WTC11 (cell line): ENCODE measurements around the gene KLLN. TPM values are rescaled to one million over a fixed set of nuclear protein-coding genes. Genes with fewer than 3 reads are reported as not detected.
A peak's percentile ranks its signal among the peaks of the same experiment; 100 is the strongest.
"Not testable (repeated sequence)": the region's sequence is repeated elsewhere in the genome, so short reads cannot be mapped to it uniquely, and the experiment has no call there.

ENCODE experiments used
- ATAC-seq: fragments of 200-7000 bp; cut with Tn5 transposase; 2 replicates; pipeline ENCODE4 v1.10.0; 2021; ENCODE audit warnings: mild to moderate bottlenecking, moderate library complexity
- CTCF ChIA-PET: fragments of 300-600 bp; sonication (Branson Sonifier 250); formaldehyde crosslinking; loops from one replicate; lab custom pipeline; 2021; ENCODE audit warnings: antibody characterized with exemption; lab: Charles Lee
- POLR2A ChIA-PET: fragments of 350-600 bp; sonication (Branson Sonifier 250); formaldehyde crosslinking; loops from one replicate; lab custom pipeline; 2021; ENCODE audit warnings: antibody characterized with exemption; lab: Charles Lee
- DNase-seq: peaks from one replicate; pipeline ENCODE4 v3.0.0; 2021; ENCODE audit warnings: low spot score
- H3K27ac Mint-ChIP-seq: 2 replicates; pipeline ENCODE4 v1.8.0; 2021; ENCODE audit warnings: mixed read lengths
- H3K27me3 Mint-ChIP-seq: 2 replicates; pipeline ENCODE4 v1.8.0; 2021; ENCODE audit warnings: low read depth, mild to moderate bottlenecking, moderate library complexity, mixed read lengths
- H3K36me3 Mint-ChIP-seq: 2 replicates; pipeline ENCODE4 v1.8.0; 2021; ENCODE audit warnings: mixed read lengths
- H3K4me1 Mint-ChIP-seq: 2 replicates; pipeline ENCODE4 v1.8.0; 2022; ENCODE audit warnings: mixed read lengths
- H3K4me3 Mint-ChIP-seq: 2 replicates; pipeline ENCODE4 v1.8.0; 2021; ENCODE audit warnings: mild to moderate bottlenecking, moderate library complexity, mixed read lengths
- H3K9me3 Mint-ChIP-seq: 2 replicates; pipeline ENCODE4 v1.8.0; 2021; ENCODE audit warnings: mixed read lengths
- ATF1 ChIP-seq: sonication (generic); formaldehyde crosslinking; IDR thresholded peaks from 2 replicates; pipeline ENCODE4 v1.8.1; 2023; ENCODE audit warnings: mild to moderate bottlenecking, moderate library complexity, missing genetic modification reagents
- GRHL2 ChIP-seq: fragments of 250-450 bp; sonication (Bioruptor Pico); IDR thresholded peaks from 2 replicates; pipeline ENCODE4 v1.8.0; 2022; ENCODE audit warnings: mild to moderate bottlenecking, moderate library complexity; ENCODE audit not compliant: insufficient replicate concordance, severe bottlenecking
- JAZF1 ChIP-seq: fragments of 250-450 bp; sonication (Bioruptor Pico); IDR thresholded peaks from 2 replicates; pipeline ENCODE4 v1.9.0; 2021; ENCODE audit warnings: moderate library complexity, mild to moderate bottlenecking, inconsistent platforms
- MXD4 ChIP-seq: fragments of 250-450 bp; sonication (Bioruptor Pico); IDR thresholded peaks from 2 replicates; pipeline ENCODE4 v1.8.0; 2021; ENCODE audit warnings: mild to moderate bottlenecking, moderate library complexity, borderline replicate concordance
- NR1H2 ChIP-seq: sonication (generic); formaldehyde crosslinking; IDR thresholded peaks from 2 replicates; pipeline ENCODE4 v1.9.0; 2021; ENCODE audit warnings: mild to moderate bottlenecking, moderate library complexity, missing genetic modification reagents
- OVOL2 ChIP-seq: fragments of 250-450 bp; sonication (Bioruptor Pico); IDR thresholded peaks from 2 replicates; pipeline ENCODE4 v1.9.0; 2021; ENCODE audit warnings: mild to moderate bottlenecking, borderline replicate concordance
- PRRX2 ChIP-seq: fragments of 250-450 bp; sonication (Bioruptor Pico); IDR thresholded peaks from 2 replicates; pipeline ENCODE4 v1.8.0; 2021; ENCODE audit warnings: mild to moderate bottlenecking
- SOX15 ChIP-seq: fragments of 250-450 bp; sonication (Bioruptor Pico); IDR thresholded peaks from 2 replicates; pipeline ENCODE4 v1.9.0; 2021; ENCODE audit warnings: mild to moderate bottlenecking
- TEAD1 ChIP-seq: sonication (generic); formaldehyde crosslinking; IDR thresholded peaks from 2 replicates; pipeline ENCODE4 v1.8.0; 2022; ENCODE audit warnings: mild to moderate bottlenecking, missing genetic modification reagents
- TEAD4 ChIP-seq: sonication (generic); formaldehyde crosslinking; IDR thresholded peaks from 2 replicates; pipeline ENCODE4 v1.8.0; 2022; ENCODE audit warnings: mild to moderate bottlenecking, missing genetic modification reagents
- ZBTB21 ChIP-seq: sonication (generic); formaldehyde crosslinking; IDR thresholded peaks from 2 replicates; pipeline ENCODE4 v1.8.1; 2023; ENCODE audit warnings: mild to moderate bottlenecking, missing genetic modification reagents, borderline replicate concordance
- ZNF121 ChIP-seq: sonication (generic); formaldehyde crosslinking; IDR thresholded peaks from 2 replicates; pipeline ENCODE4 v1.8.0; 2023; ENCODE audit warnings: missing genetic modification reagents
- ZNF138 ChIP-seq: sonication (generic); formaldehyde crosslinking; conservative IDR thresholded peaks from 2 replicates; pipeline ENCODE4 v1.8.1; 2022; ENCODE audit warnings: mild to moderate bottlenecking, moderate library complexity, missing genetic modification reagents
- ZNF317 ChIP-seq: sonication (generic); formaldehyde crosslinking; IDR thresholded peaks from 2 replicates; pipeline ENCODE4 v1.8.1; 2023; ENCODE audit warnings: low read depth, mild to moderate bottlenecking, moderate library complexity, missing genetic modification reagents, borderline replicate concordance
- ZNF396 ChIP-seq: fragments of 250-450 bp; sonication (Bioruptor Pico); IDR thresholded peaks from 2 replicates; pipeline ENCODE4 v1.8.0; 2021; ENCODE audit warnings: mild to moderate bottlenecking, moderate library complexity, borderline replicate concordance
- ZNF416 ChIP-seq: fragments of 250-450 bp; sonication (Bioruptor Pico); IDR thresholded peaks from 2 replicates; pipeline ENCODE4 v1.9.0; 2021; ENCODE audit warnings: mild to moderate bottlenecking, inconsistent platforms
- total RNA-seq: library from RNA; stranded (reverse); gene quantifications from 3 replicates; pipeline ENCODE4 v1.2.3, GENCODE V29; 2021
- TF ChIP-seq, protein P1 (sequence below): sonication (generic); formaldehyde crosslinking; IDR thresholded peaks from 2 replicates; pipeline ENCODE4 v1.8.1; 2023; ENCODE audit warnings: mild to moderate bottlenecking, missing genetic modification reagents, moderate library complexity
- TF ChIP-seq, protein P2 (sequence below): sonication (generic); formaldehyde crosslinking; IDR thresholded peaks from 2 replicates; pipeline ENCODE4 v1.8.1; 2023; ENCODE audit warnings: mild to moderate bottlenecking, missing genetic modification reagents
- TF ChIP-seq, protein P3 (sequence below): fragments of 250-450 bp; sonication (Bioruptor Pico); IDR thresholded peaks from 2 replicates; pipeline ENCODE4 v1.9.0; 2021; ENCODE audit warnings: moderate library complexity, mild to moderate bottlenecking, inconsistent platforms, borderline replicate concordance
- TF ChIP-seq, protein P4 (sequence below): sonication (generic); formaldehyde crosslinking; IDR thresholded peaks from 2 replicates; pipeline ENCODE4 v1.8.1; 2022; ENCODE audit warnings: mild to moderate bottlenecking, moderate library complexity, missing genetic modification reagents
- TF ChIP-seq, protein P5 (sequence below): sonication (generic); formaldehyde crosslinking; IDR thresholded peaks from 2 replicates; pipeline ENCODE4 v1.8.1; 2023; ENCODE audit warnings: mild to moderate bottlenecking, missing genetic modification reagents
- TF ChIP-seq, protein P6 (sequence below): sonication (generic); formaldehyde crosslinking; IDR thresholded peaks from 2 replicates; pipeline ENCODE4 v1.8.0; 2022; ENCODE audit warnings: mild to moderate bottlenecking, missing genetic modification reagents
- TF ChIP-seq, protein P7 (sequence below): sonication (generic); formaldehyde crosslinking; conservative IDR thresholded peaks from 2 replicates; pipeline ENCODE4 v1.8.1; 2022; ENCODE audit warnings: mild to moderate bottlenecking, missing genetic modification reagents

The KLLN gene
- total RNA-seq, 1 experiment from 2014 or later: 0.52 TPM

DNA sequence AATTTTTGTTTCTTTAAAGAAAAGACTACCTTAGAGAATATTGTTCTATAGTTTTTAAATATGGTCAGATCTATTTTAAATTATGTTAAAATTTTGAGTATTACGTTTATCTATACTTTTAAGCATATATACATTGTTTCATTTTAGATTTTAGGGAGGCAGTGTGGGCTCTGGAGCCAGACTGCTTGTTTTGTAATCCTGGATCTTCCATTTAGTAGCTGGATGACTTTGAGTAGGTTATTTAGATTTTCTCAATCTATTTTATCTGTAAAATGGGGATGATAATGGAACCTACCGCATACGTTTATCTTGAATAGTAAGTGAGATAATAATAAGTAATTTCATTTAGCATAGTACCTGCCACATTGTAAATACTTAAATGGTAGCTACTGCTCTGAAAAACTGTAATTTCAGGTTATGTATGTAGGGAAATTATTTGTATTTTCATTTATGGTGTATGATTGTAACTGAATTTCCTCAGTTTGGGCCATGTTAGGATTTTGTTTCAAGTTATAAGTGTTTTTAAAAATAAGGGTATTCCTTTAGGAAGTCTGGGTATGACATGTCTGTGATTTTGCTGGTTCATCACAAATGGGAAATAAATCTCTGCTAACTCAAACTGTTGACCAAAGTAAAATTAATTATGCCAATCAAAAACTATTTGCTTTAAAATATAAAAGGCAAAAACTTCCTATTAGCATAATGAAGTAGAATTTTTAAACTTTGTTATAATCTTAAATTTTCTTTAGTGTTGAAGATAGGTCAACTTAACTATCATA, 6.6 kb upstream of the KLLN start:
- CTCF ChIA-PET: interaction anchor here (0.6 to 1.3 kb wide), 2 partner anchors 97 to 244 kb away, joined by 5 read pairs; no protein-coding TSS in a partner anchor
- ATAC-seq: no peak

DNA sequence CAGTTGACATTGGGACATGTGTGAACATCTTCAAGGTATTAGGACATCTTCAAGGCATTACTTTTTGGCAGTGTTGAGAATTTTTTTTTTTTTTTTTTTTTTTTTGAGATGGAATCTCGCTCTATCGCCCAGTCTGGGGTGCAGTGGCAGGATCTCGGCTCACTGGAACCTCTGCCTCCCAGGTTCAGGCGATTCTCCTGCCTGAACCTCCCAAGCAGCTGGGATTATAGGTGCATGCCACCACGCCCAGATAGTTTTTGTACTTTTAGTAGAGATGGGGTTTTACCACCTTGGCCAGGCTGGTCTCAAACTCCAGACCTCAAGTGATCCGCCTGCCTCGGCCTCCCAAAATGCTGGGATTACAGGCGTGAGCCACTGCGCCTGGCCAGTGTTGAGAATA, 5.8 kb upstream of the KLLN start:
- Mint-ChIP-seq H3K4me1 (peaks cover 46% of the 10 kb centered on the region), H3K4me3 (peak overlapping the region; percentile 37; the same call in 1 of the 2 replicates)
- POLR2A ChIA-PET, H3K27ac Mint-ChIP-seq, ATAC-seq, H3K9me3 Mint-ChIP-seq, DNase-seq, H3K27me3 Mint-ChIP-seq, H3K36me3 Mint-ChIP-seq: not testable (repeated sequence)
- peak; percentile 85 for TF ChIP-seq ZNF121 (CRISPR knock-in tag)
- CTCF ChIA-PET: interaction anchor here (1.3 kb wide), 1 partner anchor 245 kb away, joined by 5 read pairs; no protein-coding TSS in a partner anchor

More for the DNA sequence above, 6.6 kb upstream of the KLLN start:
- H3K9me3 Mint-ChIP-seq: no peaks in the 10 kb centered on the region
- POLR2A ChIA-PET: no interaction called here
- peaks cover 9% of the 10 kb centered on the region for H3K36me3 Mint-ChIP-seq
- no peak for DNase-seq
- TF ChIP-seq, protein P1, sequence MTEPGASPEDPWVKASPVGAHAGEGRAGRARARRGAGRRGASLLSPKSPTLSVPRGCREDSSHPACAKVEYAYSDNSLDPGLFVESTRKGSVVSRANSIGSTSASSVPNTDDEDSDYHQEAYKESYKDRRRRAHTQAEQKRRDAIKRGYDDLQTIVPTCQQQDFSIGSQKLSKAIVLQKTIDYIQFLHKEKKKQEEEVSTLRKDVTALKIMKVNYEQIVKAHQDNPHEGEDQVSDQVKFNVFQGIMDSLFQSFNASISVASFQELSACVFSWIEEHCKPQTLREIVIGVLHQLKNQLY (CRISPR knock-in tag): no peak
- no peak for TF ChIP-seq OVOL2 (CRISPR knock-in tag)
- TF ChIP-seq SOX15: no peak
- TF ChIP-seq ZNF317 (CRISPR knock-in tag): no peak
- TF ChIP-seq, protein P2, sequence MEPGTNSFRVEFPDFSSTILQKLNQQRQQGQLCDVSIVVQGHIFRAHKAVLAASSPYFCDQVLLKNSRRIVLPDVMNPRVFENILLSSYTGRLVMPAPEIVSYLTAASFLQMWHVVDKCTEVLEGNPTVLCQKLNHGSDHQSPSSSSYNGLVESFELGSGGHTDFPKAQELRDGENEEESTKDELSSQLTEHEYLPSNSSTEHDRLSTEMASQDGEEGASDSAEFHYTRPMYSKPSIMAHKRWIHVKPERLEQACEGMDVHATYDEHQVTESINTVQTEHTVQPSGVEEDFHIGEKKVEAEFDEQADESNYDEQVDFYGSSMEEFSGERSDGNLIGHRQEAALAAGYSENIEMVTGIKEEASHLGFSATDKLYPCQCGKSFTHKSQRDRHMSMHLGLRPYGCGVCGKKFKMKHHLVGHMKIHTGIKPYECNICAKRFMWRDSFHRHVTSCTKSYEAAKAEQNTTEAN (CRISPR knock-in tag): no peak
- no peak for TF ChIP-seq PRRX2 (CRISPR knock-in tag)
- TF ChIP-seq, protein P3, sequence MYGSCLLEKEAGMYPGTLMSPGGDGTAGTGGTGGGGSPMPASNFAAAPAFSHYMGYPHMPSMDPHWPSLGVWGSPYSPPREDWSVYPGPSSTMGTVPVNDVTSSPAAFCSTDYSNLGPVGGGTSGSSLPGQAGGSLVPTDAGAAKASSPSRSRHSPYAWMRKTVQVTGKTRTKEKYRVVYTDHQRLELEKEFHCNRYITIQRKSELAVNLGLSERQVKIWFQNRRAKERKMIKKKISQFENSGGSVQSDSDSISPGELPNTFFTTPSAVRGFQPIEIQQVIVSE: no peak
- no peak overlapping the region for H3K4me3 Mint-ChIP-seq
- H3K4me1 Mint-ChIP-seq: peaks cover 47% of the 10 kb centered on the region
- H3K27me3 Mint-ChIP-seq: no peaks in the 10 kb centered on the region
- no peak overlapping the region for H3K27ac Mint-ChIP-seq

DNA sequence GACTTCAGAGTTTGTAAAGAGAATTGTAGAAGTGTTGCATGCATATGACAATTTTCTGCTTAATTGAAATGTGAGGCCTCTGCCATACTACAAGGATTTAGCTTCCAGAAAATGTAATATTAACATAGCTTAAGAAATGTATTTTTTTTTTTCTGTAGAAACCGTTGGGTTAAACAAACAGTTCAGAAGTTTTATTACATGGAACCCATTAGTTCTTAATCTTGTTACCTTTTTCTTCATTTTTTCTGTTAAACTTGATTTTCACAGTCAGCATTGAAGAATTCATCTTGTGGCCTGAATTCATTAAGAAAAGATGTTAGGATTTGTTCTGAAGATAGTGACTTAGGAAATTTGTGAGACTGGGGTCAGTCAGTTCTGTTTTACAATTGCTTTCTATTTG, 4.9 kb upstream of the KLLN start:
- peak overlapping the region; percentile 42 for H3K4me3 Mint-ChIP-seq
- H3K27me3 Mint-ChIP-seq: no peaks in the 10 kb centered on the region
- peaks cover 9% of the 10 kb centered on the region for H3K36me3 Mint-ChIP-seq
- ChIA-PET POLR2A (no interaction called here), CTCF (no interaction called here)
- no peaks in the 10 kb centered on the region for H3K9me3 Mint-ChIP-seq
- DNase-seq (no peak), ATAC-seq (no peak)
- no peak overlapping the region; the same call in 1 of the 2 replicates for H3K27ac Mint-ChIP-seq
- H3K4me1 Mint-ChIP-seq: peaks cover 38% of the 10 kb centered on the region
- TF ChIP-seq, protein P4, sequence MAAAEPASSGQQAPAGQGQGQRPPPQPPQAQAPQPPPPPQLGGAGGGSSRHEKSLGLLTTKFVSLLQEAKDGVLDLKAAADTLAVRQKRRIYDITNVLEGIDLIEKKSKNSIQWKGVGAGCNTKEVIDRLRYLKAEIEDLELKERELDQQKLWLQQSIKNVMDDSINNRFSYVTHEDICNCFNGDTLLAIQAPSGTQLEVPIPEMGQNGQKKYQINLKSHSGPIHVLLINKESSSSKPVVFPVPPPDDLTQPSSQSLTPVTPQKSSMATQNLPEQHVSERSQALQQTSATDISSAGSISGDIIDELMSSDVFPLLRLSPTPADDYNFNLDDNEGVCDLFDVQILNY (CRISPR knock-in tag): no peak
- TF ChIP-seq TEAD4 (CRISPR knock-in tag): no peak
- TF ChIP-seq ZNF138: no peak
- TF ChIP-seq SOX15: no peak
- TF ChIP-seq ZNF416 (CRISPR knock-in tag): no peak
- no peak for TF ChIP-seq TEAD1 (CRISPR knock-in tag)
- no peak for TF ChIP-seq ZNF396 (CRISPR knock-in tag)
- no peak for TF ChIP-seq JAZF1
- no peak for TF ChIP-seq PRRX2 (CRISPR knock-in tag)
- TF ChIP-seq ZBTB21 (CRISPR knock-in tag): no peak
- TF ChIP-seq, protein P5, sequence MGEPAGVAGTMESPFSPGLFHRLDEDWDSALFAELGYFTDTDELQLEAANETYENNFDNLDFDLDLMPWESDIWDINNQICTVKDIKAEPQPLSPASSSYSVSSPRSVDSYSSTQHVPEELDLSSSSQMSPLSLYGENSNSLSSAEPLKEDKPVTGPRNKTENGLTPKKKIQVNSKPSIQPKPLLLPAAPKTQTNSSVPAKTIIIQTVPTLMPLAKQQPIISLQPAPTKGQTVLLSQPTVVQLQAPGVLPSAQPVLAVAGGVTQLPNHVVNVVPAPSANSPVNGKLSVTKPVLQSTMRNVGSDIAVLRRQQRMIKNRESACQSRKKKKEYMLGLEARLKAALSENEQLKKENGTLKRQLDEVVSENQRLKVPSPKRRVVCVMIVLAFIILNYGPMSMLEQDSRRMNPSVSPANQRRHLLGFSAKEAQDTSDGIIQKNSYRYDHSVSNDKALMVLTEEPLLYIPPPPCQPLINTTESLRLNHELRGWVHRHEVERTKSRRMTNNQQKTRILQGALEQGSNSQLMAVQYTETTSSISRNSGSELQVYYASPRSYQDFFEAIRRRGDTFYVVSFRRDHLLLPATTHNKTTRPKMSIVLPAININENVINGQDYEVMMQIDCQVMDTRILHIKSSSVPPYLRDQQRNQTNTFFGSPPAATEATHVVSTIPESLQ (CRISPR knock-in tag): no peak
- TF ChIP-seq MXD4 (CRISPR knock-in tag): no peak
- no peak for TF ChIP-seq GRHL2 (CRISPR knock-in tag)
- TF ChIP-seq NR1H2 (CRISPR knock-in tag): no peak
- no peak for TF ChIP-seq ATF1 (CRISPR knock-in tag)
- TF ChIP-seq, protein P6, sequence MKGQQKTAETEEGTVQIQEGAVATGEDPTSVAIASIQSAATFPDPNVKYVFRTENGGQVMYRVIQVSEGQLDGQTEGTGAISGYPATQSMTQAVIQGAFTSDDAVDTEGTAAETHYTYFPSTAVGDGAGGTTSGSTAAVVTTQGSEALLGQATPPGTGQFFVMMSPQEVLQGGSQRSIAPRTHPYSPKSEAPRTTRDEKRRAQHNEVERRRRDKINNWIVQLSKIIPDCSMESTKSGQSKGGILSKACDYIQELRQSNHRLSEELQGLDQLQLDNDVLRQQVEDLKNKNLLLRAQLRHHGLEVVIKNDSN (CRISPR knock-in tag): no peak
- TF ChIP-seq, protein P7, sequence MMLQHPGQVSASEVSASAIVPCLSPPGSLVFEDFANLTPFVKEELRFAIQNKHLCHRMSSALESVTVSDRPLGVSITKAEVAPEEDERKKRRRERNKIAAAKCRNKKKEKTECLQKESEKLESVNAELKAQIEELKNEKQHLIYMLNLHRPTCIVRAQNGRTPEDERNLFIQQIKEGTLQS: no peak
